Heart left ventricle (tissue), 16 donors: ENCODE measurements around the gene CYP19A1. TPM values are rescaled to one million over a fixed set of nuclear protein-coding genes. Genes with fewer than 3 reads are reported as not detected.

Experiments used
- ATAC-seq, 4 donors: fragments of 200-7000 bp; cut with Tn5 transposase; one replicate each; pipeline ENCODE4 v1.9.1; 2020 to 2022; ENCODE audit warnings: moderate library complexity in 4 of 4, mild to moderate bottlenecking in 3 of 4, moderate number of reproducible peaks in 1 of 4
- DNase-seq, 5 donors: peaks; one replicate each; pipeline ENCODE4 v3.0.0-alpha.2; 2020
- H3K27ac ChIP-seq, 12 donors: fragments of 200-600 bp; sonication (generic) in 4 of 12; one replicate each; pipeline versions ENCODE4 v1.5.0 to v1.8.0; 2016 to 2022; ENCODE audit warnings: mild to moderate bottlenecking in 2 of 12
- H3K27me3 ChIP-seq, 9 donors: fragments of 200-600 bp; sonication (generic) in 2 of 9; one replicate each; pipeline versions ENCODE4 v1.5.1 to v1.8.0; 2016 to 2022; ENCODE audit warnings: mild to moderate bottlenecking in 3 of 9
- H3K36me3 ChIP-seq, 9 donors: fragments of 200-600 bp; sonication (generic) in 2 of 9; one replicate each; pipeline versions ENCODE4 v1.5.0 to v1.8.0; 2018 to 2022; ENCODE audit warnings: mild to moderate bottlenecking in 2 of 9
- H3K4me1 ChIP-seq, 12 donors: fragments of 200-600 bp; sonication (generic) in 4 of 12; one replicate each; pipeline versions ENCODE4 v1.5.0 to v1.8.0; 2016 to 2022; ENCODE audit warnings: mild to moderate bottlenecking in 3 of 12
- H3K4me3 ChIP-seq, 12 donors: fragments of 200-600 bp; sonication (generic) in 4 of 12; one replicate each; pipeline versions ENCODE4 v1.5.0 to v1.8.0; 2017 to 2022; ENCODE audit warnings: mild to moderate bottlenecking in 9 of 12, moderate library complexity in 4 of 12
- H3K9me3 ChIP-seq, 12 donors: fragments of 200-600 bp; sonication (generic) in 4 of 12; one replicate each; pipeline versions ENCODE4 v1.5.0 to v1.8.0; 2016 to 2022; ENCODE audit warnings: mild to moderate bottlenecking in 1 of 12
- CTCF ChIP-seq, 12 donors: fragments of 200-600 bp; sonication (generic) in 4 of 12; IDR thresholded peaks; one replicate each; pipeline versions ENCODE4 v1.5.0 to v1.8.0; 2018 to 2022; ENCODE audit warnings: antibody characterized with exemption in 12 of 12, mild to moderate bottlenecking in 5 of 12
- POLR2A ChIP-seq, 2 donors: fragments of 450-650 bp; IDR thresholded peaks; one replicate each; pipeline ENCODE4 v1.6.1; 2017; ENCODE audit warnings: antibody characterized with exemption in 2 of 2, mild to moderate bottlenecking in 2 of 2, moderate library complexity in 2 of 2
- WGBS, 4 donors: extraction: QIAGEN DNeasy Blood & Tissue Kit in 2 of 4; methylation state at CpG; one replicate each; pipeline versions ENCODE4 v1.1.5 to v1.1.7; 2013 to 2018; 5-methylcytosine and 5-hydroxymethylcytosine counted together
- intact Hi-C, 10 donors: fragments of 100-400 bp; cut with DNase I; formaldehyde crosslinking; loops; one replicate each; pipeline versions ENCODE4 v1.11.1 to v1.14.2; 2022
- polyA plus RNA-seq, 2 donors: library from polyadenylated mRNA; stranded (reverse); fragments of 200-250 nt; gene quantifications; one replicate each; pipeline ENCODE4 v1.2.3, GENCODE V29; 2013
- total RNA-seq, 9 donors: library from RNA; depleted of rRNA in 2 of 9; stranded (reverse); fragments of >200 nt in 2 of 9; fragmentation: NEBNext Ultra II Directional in 3 of 9; extraction: Animal tissue kit (Norgen Biotek cat#: 25700) in 3 of 9; gene quantifications; one replicate each; pipeline versions ENCODE4 v1.1.0 to v1.2.4, GENCODE V29; 2016 to 2023
- donor health status: ischemic (EF 13 %, LVEDD 7.1; RV severe dilation, severe dysfunction).
- donor health status: healthy with polysubstance abuse.
- donor health status: DM: no; HTN: yes; CAD: no.
- donor health status: DM: no; HTN: no; CAD: no.
- donor health status: ischemic (EF 25% LVEDD 6.9; RV normal size, moderate dysfunction).
- donor health status: ischemic (EF 25% LVEDD 5.7; RV mildly dilated, moderate dysfunction).
- donor health status: healthy.
- donor health status: DM: yes; HTN: yes; CAD: no.
- donor health status: ischemic (EF 35%, LVEDD 5.7; RV mildly dilated, moderate dysfunction).
- donor health status: nonischemic (EF 11% LVEDD 7.7; RV severe dilation, severe dysfunction).
- donor health status: DM: yes; HTN: yes; CAD: no.
- donor health status: PGD.
- donor health status: ischemic (EF 29% LVEDD 5.4; RV normal size, mild dysfunction).
- donor health status: nonischemic (EF 23%, LVEDD 6.1; RV moderate dilation, normal function).

The CYP19A1 gene
- total and polyA plus RNA-seq, 11 donors: 0.15 to 5.4 (median 0.60) TPM

GRCh38 chr15:51163843-51164242 is 174.6 kb downstream of the CYP19A1 start:
- Histone ChIP-seq H3K36me3 (no peaks in the 10 kb centered on the region), H3K27me3 (no peaks in the 10 kb centered on the region), H3K4me1 (peaks cover 0 to 20% (median 8%) of the 10 kb centered on the region in 12 donors), H3K9me3 (no peaks in the 10 kb centered on the region), H3K27ac (peak overlapping the region in 2 of 12 donors; percentile 68 to 75), H3K4me3 (no peak overlapping the region)
- intact Hi-C loops: loop anchor here (1.0 to 10.0 kb wide), 8 partner anchors 27 to 238 kb away; no protein-coding TSS in a partner anchor
- 63 to 75% (median 69%) methylated on average over 9 of the region's 9 CpGs for WGBS, 4 donors
- DNase-seq (no peak), ATAC-seq (no peak)
- TF ChIP-seq POLR2A (IDR thresholded peaks at IDR 0.05) (no peak), CTCF (IDR thresholded peaks at IDR 0.05) (no peak)

- Histone ChIP-seq H3K9me3 (no peaks in the 10 kb centered on the region), H3K36me3 (no peaks in the 10 kb centered on the region), H3K4me1 (peaks cover 0 to 20% (median 8%) of the 10 kb centered on the region in 12 donors), H3K27ac (peak overlapping the region in 9 of 12 donors; percentile 6 to 75 (median 61)), H3K27me3 (no peaks in the 10 kb centered on the region), H3K4me3 (peak overlapping the region in 9 of 12 donors; percentile 13 to 38 (median 30))
- intact Hi-C loops: loop anchor here (1.0 to 10.0 kb wide), 8 partner anchors 28 to 239 kb away; no protein-coding TSS in a partner anchor
- TF ChIP-seq POLR2A (IDR thresholded peaks at IDR 0.05) (no peak), CTCF (IDR thresholded peaks at IDR 0.05) (peak; percentile 89 to 99 (median 95))
- DNase-seq: peak in 4 of 5 donors; percentile 67 to 73 (median 68)
- 3 to 7% (median 5%) methylated on average over 8 of the region's 8 CpGs for WGBS, 4 donors
- peak; percentile 80 to 96 (median 90) for ATAC-seq
Measured at GRCh38 chr15:51162865-51163762, 175.3 kb downstream of the CYP19A1 start.

GRCh38 chr15:51161491-51162220 is 176.7 kb downstream of the CYP19A1 start:
- H3K4me3 ChIP-seq: no peak overlapping the region
- H3K27ac ChIP-seq: no peak overlapping the region
- no peak for TF ChIP-seq POLR2A (IDR thresholded peaks at IDR 0.05)
- TF ChIP-seq CTCF (IDR thresholded peaks at IDR 0.05): no peak
- no peaks in the 10 kb centered on the region for H3K9me3 ChIP-seq
- intact Hi-C loops: loop anchor here (2.0 to 10.0 kb wide), 5 partner anchors 31 to 241 kb away; no protein-coding TSS in a partner anchor
- H3K27me3 ChIP-seq: peaks cover 0 to under 1% (median 0%) of the 10 kb centered on the region in 9 donors
- H3K4me1 ChIP-seq: peaks cover 0 to 20% (median 8%) of the 10 kb centered on the region in 12 donors
- ATAC-seq: no peak
- 89 to 92% (median 90%) methylated on average over 3 of the region's 3 CpGs for WGBS, 4 donors
- no peaks in the 10 kb centered on the region for H3K36me3 ChIP-seq
- DNase-seq: no peak
